Stimulated activated CD4-positive, alpha-beta T cell treated with anti-CD3 and anti-CD28 coated beads, Interleukin-4, amount 100 ng/mL, for 24 hours (primary cell): ENCODE measurements around the gene SLC27A1.
"Not testable (repeated sequence)": the region's sequence is repeated elsewhere in the genome, so short reads cannot be mapped to it uniquely, and the experiment has no call there.

Experiments used
- DNase-seq: peaks from one replicate; pipeline ENCODE4 v3.0.0-alpha.2; 2020

The SLC27A1 gene

DNA sequence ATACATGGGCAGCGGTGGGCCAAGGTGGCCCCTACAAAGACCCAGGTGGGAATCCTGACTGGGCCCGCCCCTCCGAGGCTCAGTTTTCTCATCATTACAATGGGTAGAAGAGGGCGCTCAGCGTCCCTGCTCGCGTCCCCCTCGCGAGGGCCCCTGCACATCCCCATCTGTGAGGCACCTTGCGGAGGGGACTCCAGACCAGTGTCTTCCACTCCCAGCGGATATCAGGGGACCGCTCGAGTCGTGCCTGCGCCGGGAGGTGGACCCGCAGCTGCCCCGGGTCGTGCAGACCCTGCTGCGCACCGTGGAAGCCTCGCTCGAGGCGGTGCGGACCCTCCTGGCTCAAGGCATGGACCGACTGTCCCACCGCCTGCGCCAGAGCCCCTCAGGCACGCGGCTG, 69.8 kb downstream of the SLC27A1 start:
- no peak for DNase-seq

DNA sequence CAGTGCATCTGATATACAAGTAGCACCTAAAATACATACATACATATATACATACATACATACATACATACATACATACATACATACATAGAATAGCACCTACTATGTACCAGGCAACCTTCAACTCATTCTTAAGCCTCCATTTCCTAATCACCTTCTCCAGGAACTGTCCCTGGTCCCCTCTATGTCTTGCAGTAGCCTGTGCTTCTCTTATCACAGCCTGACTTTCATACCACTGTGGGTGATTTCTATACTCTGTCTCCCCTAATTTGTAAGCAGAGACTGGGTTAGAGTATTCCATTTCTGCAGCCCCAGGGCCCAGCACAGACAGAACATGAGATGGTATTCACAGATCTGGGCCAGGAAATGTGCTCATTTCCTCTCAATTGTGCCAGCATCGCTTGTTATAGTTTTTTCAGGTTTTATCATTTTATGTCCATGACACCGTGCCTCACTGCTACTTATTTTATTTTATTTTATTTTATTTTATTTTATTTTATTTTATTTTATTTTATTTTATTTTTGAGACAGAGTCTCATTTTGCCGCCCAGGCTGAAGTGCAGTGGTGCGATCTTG, 70.9 kb downstream of the SLC27A1 start:
- DNase-seq: no peak

DNA sequence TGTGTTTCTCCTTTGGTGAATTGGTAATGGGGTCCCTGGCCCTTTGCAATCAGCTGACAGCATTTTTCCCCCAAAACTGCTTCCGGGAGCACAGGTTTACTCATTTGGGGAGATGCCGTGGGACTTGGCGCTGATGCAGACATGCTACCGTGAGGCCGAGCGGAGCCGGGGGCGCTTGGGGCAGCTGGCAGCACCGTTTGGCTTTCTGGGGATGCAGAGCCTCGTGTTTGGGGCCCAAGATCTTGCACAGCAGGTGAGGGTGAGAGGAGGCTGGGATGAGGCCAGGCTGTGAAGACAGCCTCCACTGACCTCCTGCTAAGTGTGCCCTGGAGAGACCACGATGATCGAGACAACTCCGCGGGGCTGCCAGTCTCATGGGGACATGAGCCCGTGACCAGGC, 71.7 kb downstream of the SLC27A1 start:
- no peak for DNase-seq

DNA sequence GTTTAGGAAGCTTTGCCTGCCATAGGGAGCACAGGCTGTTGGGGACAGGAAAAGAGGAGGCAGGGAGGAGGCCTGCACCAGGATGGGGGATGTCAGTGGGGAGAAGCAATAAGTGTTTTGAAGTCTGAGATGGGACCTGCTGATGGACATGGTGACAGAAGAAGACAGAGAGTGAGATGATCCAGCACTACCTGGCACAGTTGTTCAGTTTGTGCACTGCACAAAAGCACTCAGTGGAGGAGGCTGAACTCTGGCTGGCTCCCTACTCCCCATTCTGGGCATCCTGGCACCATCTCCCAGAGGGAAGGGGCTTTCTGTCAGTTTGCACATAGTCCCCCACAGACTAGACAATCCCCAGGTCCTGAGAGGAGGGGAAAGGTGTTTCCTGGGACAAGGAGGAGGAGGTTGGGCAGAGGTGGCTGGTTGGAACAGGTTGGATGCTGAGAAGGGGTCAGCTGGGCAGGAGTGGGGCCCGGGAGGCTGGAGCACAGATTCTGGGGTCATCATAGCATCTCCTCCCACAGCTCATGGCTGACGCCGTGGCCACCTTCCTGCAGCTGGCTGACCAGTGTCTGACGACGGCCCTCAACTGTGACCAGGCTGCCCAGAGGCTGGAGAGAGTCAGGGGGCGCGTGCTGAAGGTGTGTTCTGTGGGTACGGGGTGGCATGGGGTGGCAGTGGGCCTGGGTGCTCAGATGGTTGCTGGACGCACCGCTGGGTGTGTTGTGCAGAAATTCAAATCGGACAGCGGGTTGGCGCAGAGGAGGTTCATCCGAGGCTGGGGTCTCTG, 72.7 kb downstream of the SLC27A1 start:
- no peak for DNase-seq

DNA sequence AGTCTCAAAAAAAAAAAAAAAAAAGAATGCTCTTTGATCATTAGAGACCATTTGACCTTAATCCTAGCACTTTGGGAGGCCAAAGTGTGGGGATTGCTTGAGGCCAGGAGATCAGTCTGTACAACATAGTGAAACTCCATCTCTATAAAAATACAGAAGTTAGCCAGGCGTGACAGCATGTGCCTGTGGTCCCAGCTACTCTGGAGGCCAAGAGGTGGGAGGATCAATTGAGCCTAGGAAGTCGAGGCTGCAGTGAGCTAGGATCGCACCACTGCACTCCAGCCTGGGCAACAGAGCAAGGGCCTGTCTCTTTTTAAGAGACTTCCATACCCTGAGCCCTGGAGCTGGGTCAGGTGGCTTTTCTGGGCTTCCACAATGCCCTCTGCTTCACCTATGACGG, 73.7 kb downstream of the SLC27A1 start:
- DNase-seq: no peak

DNA sequence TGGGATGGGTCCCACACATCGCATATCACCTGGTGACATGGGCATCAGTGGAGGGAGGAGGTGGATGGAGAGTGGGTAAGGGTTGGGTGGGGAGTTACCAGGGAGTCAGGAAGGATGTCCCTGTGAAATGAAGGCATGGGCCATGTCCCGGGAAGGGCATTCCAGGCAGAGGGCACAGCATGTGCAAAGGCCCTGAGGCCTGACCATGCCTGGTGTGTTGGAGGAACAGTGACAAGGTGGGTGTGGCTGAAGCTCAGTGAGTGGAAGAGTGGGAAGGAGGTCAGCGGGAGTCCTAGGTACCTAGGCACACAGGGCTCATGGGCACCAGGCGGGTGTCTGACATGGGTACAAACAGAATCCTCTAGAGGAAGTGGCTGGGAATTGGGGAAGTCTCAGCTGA, 74.1 kb downstream of the SLC27A1 start:
- DNase-seq: no peak

DNA sequence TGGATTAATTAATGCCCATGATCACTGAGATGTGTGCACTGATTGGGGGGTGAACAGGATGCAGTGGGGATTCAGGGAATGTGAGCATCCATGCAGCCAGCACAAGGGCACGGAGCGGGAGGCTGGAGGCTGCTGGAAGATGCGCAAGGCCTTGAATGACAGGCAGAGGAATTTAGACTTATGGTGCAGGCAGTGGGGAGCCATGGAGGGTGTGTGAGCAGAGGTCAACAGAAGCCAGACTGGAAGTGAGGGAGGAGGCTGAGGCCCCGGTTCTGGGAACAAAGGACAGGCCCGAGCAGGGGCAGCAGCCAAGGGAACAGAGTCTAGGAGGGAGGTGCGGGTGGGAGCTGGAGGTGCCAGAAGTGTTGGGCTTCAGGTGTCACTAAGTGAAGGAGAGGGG, 77.8 kb downstream of the SLC27A1 start:
- no peak for DNase-seq

DNA sequence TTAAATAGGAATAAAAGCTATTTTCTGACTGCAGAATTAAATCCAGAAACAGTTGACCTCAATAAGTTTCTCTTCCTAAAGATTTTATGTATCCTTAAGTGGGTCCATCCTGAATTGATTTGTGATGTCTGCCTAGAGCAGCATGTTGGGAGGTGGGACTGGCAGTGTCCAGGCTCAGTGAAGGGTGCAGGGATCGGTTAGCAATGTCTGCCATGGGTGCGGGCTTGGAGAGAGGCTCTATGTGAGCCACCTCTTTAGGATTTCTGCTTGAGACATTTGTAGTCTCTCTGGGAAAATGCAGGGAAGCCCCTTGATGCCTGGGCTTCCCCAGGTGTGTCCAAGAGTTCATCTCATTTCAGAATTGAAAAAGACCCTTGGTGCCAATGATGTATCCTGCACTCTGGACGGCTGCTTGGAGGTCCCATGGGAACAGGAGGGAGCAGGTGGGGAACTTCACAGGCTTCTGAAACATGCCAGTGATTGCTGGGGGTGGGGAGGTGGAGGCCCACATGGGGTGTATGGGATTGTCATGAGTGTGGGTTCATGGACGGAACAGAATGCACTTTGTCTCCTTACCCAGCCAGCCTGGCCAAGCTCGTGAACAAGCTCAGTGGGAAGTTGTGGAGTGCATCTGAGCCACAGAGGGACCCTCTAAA, 78.9 kb downstream of the SLC27A1 start:
- no peak for DNase-seq

DNA sequence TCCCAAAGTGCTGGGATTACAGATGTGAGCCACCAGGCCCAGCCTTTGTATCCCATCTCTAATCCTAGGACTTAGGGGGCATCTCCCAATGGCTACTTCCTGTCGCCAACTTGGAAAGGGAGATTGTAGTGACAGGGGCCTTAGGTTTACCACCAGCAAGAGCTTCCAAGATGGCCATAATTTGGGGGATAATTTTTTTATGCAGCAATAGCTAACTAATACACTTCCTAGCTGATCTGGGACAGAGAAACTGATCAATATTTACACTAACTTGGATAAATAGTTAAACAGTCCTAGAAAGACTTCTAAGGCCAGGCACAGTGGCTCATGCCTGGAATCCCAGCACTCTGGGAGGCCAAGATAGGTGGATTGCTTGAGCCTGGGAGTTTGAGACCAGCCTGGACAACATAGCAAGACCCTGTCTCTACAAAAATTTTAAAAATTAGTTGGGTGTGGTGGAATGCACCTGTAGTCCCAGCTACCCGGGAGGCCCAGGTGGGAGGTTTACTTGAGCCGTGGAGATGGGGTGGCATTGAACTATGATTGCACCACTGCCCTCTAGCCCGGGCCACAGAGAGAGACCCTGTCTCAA, 79.8 kb downstream of the SLC27A1 start:
- no peak for DNase-seq

DNA sequence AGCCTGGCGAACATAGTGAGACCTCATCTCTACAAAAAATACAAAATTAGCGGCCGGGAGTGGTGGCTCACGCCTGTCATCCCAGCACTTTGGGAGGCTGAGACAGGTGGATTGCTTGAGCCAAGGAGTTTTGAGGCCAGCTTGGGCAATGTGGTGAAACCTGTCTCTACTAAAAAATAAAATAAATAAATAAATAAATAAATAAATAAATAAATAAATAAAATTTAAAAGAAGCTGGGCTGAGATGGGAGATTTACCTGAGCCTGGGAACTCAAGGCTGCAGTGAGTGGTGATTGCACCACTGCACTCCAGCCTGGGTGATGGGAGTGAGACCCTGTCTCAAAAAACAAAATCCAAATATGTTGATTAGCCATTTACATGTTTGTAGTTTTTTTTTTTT, 82.4 kb downstream of the SLC27A1 start:
- DNase-seq: not testable (repeated sequence)

DNA sequence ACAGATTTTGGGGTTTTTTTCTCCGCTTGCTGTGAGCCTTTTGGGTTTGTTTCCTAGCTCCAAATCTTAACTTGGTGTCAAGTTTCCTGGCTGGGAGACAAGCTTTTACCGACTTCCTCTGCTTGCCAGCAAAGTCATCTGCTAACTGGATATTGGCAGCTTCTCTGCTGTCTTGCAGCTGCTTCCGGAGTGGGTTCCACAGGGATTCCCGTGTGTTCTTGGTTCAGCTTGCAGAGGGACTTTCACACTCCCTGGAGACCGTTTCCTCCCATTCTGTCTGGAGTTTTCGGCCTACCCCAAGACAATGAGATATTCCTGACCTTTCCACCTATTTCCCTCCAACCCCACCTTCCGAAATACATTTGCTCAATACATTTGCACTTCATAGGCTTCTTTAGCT, 82.9 kb downstream of the SLC27A1 start:
- DNase-seq: no peak

DNA sequence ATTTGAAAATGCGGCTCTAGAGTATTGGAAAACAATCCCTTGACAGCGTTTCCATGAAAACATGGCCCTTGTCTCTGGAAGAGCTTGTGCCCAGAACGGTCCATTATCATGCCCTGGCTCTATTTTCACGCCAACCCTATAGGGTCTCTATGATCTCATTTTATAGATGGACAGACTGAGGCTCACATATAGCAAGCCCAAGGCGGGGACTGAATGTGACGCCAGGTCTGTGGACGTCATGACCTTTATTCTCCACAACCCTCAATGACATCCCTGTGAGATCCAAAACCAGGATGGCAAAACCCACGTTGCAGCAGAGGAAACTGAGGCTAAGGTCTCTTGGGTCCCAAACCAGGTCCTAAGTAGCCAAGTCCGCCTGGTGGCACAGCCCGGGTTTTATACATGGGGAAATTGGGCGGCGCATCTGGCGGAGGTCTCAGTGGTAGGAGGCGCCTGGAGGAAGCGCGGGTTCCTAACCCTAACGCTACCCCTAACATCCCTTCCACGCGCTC, 84.7 kb downstream of the SLC27A1 start:
- no peak for DNase-seq

DNA sequence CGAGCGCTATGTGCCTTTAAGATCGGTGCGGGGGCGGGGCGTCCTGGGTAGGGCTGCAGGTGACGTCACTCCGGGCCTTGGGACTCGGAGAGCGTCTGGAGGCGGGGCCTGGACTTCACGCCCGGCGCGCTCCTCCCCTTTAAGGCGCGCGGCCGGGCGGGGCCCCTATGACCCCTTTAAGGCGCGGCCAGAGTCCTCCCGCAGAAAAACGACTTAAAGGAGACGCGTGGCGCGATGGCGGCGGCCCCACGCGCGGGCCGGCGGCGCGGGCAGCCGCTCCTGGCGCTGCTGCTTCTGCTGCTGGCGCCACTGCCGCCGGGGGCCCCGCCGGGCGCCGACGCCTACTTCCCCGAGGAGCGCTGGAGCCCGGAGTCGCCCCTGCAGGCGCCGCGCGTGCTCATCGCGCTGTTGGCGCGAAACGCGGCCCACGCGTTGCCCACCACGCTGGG, 85.2 kb downstream of the SLC27A1 start, which contains the start of gene COLGALT1:
Gene COLGALT1 (plus strand): TSS at position 170 of the 449 bp plus-strand sequence. CDS start 65 bp downstream, at position 235.
- peak; percentile 99 for DNase-seq
